Pancreas (tissue), 10 donors: ENCODE data around the gene PPFIBP1. TPM values are rescaled to one million over a fixed set of nuclear protein-coding genes. Genes with fewer than 3 reads are reported as not detected.
"Not testable (repeated sequence)": the region's sequence is repeated elsewhere in the genome, so short reads cannot be mapped to it uniquely, and the experiment has no call there.

Source experiments
- ATAC-seq, 4 donors: fragments of 200-7000 bp; cut with Tn5 transposase; one replicate each; pipeline versions ENCODE4 v1.8.0 to v1.9.1; 2020; ENCODE audit warnings: mild to moderate bottlenecking in 4 of 4, moderate library complexity in 4 of 4
- DNase-seq, 6 donors: peaks; one replicate each; pipeline ENCODE4 v3.0.0-alpha.2; 2020
- FAIRE-seq: peaks from 2 replicates; lab custom pipeline; 2012; peaks lifted over from hg19 to GRCh38; lab: Jason Lieb, UNC
- H3K27ac ChIP-seq, 4 donors: fragments of 200-600 bp; sonication (generic); 1 replicate in 3 of 4; 2 replicates in 1 of 4; pipeline versions ENCODE4 v1.5.0 to v1.8.0; 2020
- H3K27me3 ChIP-seq, 4 donors: fragments of 200-600 bp; one replicate each; pipeline ENCODE4 v1.8.0; 2021
- H3K36me3 ChIP-seq, 3 donors: fragments of 200-600 bp; sonication (generic) in 1 of 3; one replicate each; pipeline versions ENCODE4 v1.5.0 to v1.8.0; 2020 to 2021
- H3K4me1 ChIP-seq, 3 donors: fragments of 200-600 bp; one replicate each; pipeline ENCODE4 v1.8.0; 2021
- H3K4me3 ChIP-seq, 4 donors: fragments of 200-600 bp; sonication (generic) in 2 of 4; one replicate each; pipeline versions ENCODE4 v1.5.0 to v1.8.0; 2020 to 2021
- H3K9me3 ChIP-seq, 4 donors: fragments of 200-600 bp; one replicate each; pipeline ENCODE4 v1.8.0; 2021
- WGBS, 2 donors: extraction: QIAGEN DNeasy Blood & Tissue Kit; methylation state at CpG; one replicate each; pipeline ENCODE4 v1.1.7; 2013; 5-methylcytosine and 5-hydroxymethylcytosine counted together
- intact Hi-C, 3 donors: fragments of 100-400 bp; cut with DNase I; formaldehyde crosslinking; loops; one replicate each; pipeline versions ENCODE4 v1.11.1 to v1.14.2; 2022
- polyA plus RNA-seq, 2 donors: library from polyadenylated mRNA; stranded (reverse); fragments of 200-250 nt; gene quantifications; one replicate each; pipeline ENCODE4 v1.2.3, GENCODE V29; 2013
- total RNA-seq, 6 donors: library from RNA; stranded (reverse); fragmentation: NEBNext Ultra II Directional in 4 of 6; extraction: Animal tissue kit (Norgen Biotek cat#: 25700) in 4 of 6; gene quantifications; one replicate each; pipeline versions ENCODE4 v1.2.1 to v1.2.4, GENCODE V29; 2021 to 2023
- TF ChIP-seq, protein P1 (sequence below), 4 donors: fragments of 200-600 bp; sonication (generic) in 3 of 4; IDR thresholded peaks; one replicate each; pipeline versions ENCODE4 v1.5.0 to v1.8.0; 2021; ENCODE audit warnings: antibody characterized with exemption in 4 of 4
- donor health status: healthy with polysubstance abuse.
- donor health status: DM: no; HTN: no; CAD: no; lungs with moderate emphysema.
- donor health status: DM: no; HTN: no; CAD: no.
- donor health status: control.
- donor health status: control.
- donor health status: Bipolar disorder and iron deficiency.
- donor health status: DM: yes; HTN: yes; CAD: no.
- donor health status: DM: no; HTN: no; CAD: no.
- donor health status: DM: no; HTN: no; CAD: no.
- donor health status: DM: yes; HTN: yes; CAD: no.

PPFIBP1 gene
- total and polyA plus RNA-seq, 8 donors = 12.1 to 50.3 (median 32.9) TPM

- intact Hi-C loops = no loop called here
- Histone ChIP-seq H3K36me3 (no peaks in the 10 kb centered on the region), H3K27me3 (no peaks in the 10 kb centered on the region), H3K4me3 (no peak overlapping the region), H3K9me3 (no peaks in the 10 kb centered on the region), H3K4me1 (peaks cover 0 to 6% (median under 1%) of the 10 kb centered on the region in 3 donors), H3K27ac (no peak overlapping the region)
- DNase-seq = no peak
- WGBS, 2 donors = 81% methylated on average over 4 of the region's 4 CpGs
- no peak for ATAC-seq
- TF ChIP-seq, protein P1, sequence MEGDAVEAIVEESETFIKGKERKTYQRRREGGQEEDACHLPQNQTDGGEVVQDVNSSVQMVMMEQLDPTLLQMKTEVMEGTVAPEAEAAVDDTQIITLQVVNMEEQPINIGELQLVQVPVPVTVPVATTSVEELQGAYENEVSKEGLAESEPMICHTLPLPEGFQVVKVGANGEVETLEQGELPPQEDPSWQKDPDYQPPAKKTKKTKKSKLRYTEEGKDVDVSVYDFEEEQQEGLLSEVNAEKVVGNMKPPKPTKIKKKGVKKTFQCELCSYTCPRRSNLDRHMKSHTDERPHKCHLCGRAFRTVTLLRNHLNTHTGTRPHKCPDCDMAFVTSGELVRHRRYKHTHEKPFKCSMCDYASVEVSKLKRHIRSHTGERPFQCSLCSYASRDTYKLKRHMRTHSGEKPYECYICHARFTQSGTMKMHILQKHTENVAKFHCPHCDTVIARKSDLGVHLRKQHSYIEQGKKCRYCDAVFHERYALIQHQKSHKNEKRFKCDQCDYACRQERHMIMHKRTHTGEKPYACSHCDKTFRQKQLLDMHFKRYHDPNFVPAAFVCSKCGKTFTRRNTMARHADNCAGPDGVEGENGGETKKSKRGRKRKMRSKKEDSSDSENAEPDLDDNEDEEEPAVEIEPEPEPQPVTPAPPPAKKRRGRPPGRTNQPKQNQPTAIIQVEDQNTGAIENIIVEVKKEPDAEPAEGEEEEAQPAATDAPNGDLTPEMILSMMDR (IDR thresholded peaks at IDR 0.05) = no peak
- FAIRE-seq = no peak
Observed at GRCh38 chr12:27577688-27578087, 53.7 kb downstream of the PPFIBP1 start.

DNA sequence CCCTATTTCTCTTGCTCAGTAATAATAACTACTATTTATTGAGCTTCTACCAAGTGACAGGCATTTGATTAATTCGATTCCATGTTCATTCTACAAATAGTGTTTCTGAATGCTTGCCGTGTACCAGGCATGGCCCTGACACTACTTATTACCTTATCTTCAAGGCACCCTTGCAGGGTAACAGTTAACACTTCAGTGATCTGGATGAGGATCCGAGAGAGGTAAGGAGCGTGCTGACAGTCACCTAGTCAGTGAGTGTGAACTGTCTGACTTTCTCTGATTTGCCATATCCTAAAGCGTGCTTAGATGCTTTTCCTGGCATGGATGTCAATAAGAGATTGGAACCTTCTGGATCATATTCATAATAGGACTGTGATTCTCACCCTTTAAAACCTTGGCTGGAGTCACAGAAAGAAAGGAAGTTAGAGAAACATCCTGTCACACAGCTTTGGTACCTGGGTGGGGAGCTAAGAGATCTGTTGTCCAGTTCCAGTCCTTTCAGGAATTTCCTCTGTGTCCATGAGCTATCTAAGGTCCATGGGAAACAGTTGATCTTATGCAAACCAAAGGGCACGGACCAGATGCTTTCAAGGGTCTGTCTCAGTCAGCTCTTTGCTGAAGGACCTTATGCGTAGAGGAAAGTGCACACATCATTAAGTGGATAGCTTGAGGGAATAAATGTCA lies 54.8 kb downstream of the PPFIBP1 start:
- intact Hi-C loops = no loop called here
- no peak overlapping the region for H3K4me3 ChIP-seq
- no peaks in the 10 kb centered on the region for H3K36me3 ChIP-seq
- DNase-seq = no peak
- WGBS, 2 donors = 75 to 83% methylated on average over 7 of the region's 7 CpGs
- peaks cover 0 to 6% (median 3%) of the 10 kb centered on the region in 3 donors for H3K4me1 ChIP-seq
- TF ChIP-seq, protein P1 (IDR thresholded peaks at IDR 0.05) = no peak
- no peak overlapping the region for H3K27ac ChIP-seq
- H3K9me3 ChIP-seq = no peaks in the 10 kb centered on the region
- H3K27me3 ChIP-seq = no peaks in the 10 kb centered on the region
- ATAC-seq = no peak
- FAIRE-seq = no peak

GRCh38 chr12:27580561-27581330 lies 56.7 kb downstream of the PPFIBP1 start:
- WGBS, 2 donors = 89 to 93% methylated on average over 9 of the region's 9 CpGs
- TF ChIP-seq, protein P1 (IDR thresholded peaks at IDR 0.05) = no peak
- ATAC-seq (no peak), DNase-seq (no peak), FAIRE-seq (no peak)
- no peak overlapping the region for H3K27ac ChIP-seq
- H3K4me1 ChIP-seq = peaks cover 0 to 3% (median 0%) of the 10 kb centered on the region in 3 donors
- intact Hi-C loops = no loop called here
- H3K27me3 ChIP-seq = no peaks in the 10 kb centered on the region
- H3K4me3 ChIP-seq = no peak overlapping the region
- H3K9me3 ChIP-seq = no peaks in the 10 kb centered on the region
- no peaks in the 10 kb centered on the region for H3K36me3 ChIP-seq

DNA sequence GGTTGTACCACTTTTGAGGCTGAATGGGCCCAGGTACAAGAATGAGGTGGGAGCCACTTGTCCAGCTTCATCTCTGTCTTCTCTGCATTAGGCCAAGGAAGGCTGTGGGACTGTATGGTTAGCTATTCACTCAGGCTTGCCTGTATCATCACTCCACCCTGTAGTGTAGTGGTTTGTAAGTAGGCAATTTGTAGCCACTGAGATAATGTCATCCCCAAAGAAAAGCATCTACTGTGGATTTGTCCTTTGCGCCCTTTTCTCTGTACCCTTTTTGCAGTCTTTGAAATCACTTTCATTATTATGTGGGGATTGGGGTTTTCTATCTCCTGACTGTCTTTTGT lies 57.3 kb downstream of the PPFIBP1 start:
- H3K9me3 ChIP-seq, DNase-seq, H3K4me3 ChIP-seq, H3K27ac ChIP-seq, FAIRE-seq, H3K4me1 ChIP-seq, H3K27me3 ChIP-seq, ATAC-seq, H3K36me3 ChIP-seq, intact Hi-C loops: not testable (repeated sequence)
- WGBS, 2 donors = 100% methylated on average over 1 of the region's 1 CpG

- H3K4me1 ChIP-seq, ATAC-seq, H3K4me3 ChIP-seq, H3K27ac ChIP-seq, H3K27me3 ChIP-seq, H3K9me3 ChIP-seq, DNase-seq, FAIRE-seq, intact Hi-C loops, H3K36me3 ChIP-seq: not testable (repeated sequence)
- WGBS, 2 donors = 82 to 90% methylated on average over 3 of the region's 3 CpGs
Observed at GRCh38 chr12:27581833-27582232, 57.8 kb downstream of the PPFIBP1 start.

GRCh38 chr12:27582445-27582844 lies 58.4 kb downstream of the PPFIBP1 start:
- H3K36me3 ChIP-seq, intact Hi-C loops, H3K4me3 ChIP-seq, FAIRE-seq, DNase-seq, H3K27ac ChIP-seq, ATAC-seq, H3K9me3 ChIP-seq, H3K4me1 ChIP-seq, H3K27me3 ChIP-seq: not testable (repeated sequence)
- 78 to 79% methylated on average over 5 of the region's 5 CpGs for WGBS, 2 donors
